Ascending aorta (tissue), 2 donors: ENCODE measurements around the gene DHX38. TPM values are rescaled to one million over a fixed set of nuclear protein-coding genes. Genes with fewer than 3 reads are reported as not detected.

ENCODE experiments used
- DNase-seq, 2 donors: peaks; one replicate each; pipeline ENCODE4 v3.0.0-alpha.2; 2019; ENCODE audit warnings: low spot score in 2 of 2
- H3K27ac ChIP-seq, 2 donors: fragments of 200-600 bp; sonication (generic); one replicate each; pipeline ENCODE4 v1.5.1; 2016 to 2017; ENCODE audit warnings: mild to moderate bottlenecking in 1 of 2
- H3K27me3 ChIP-seq: fragments of 200-600 bp; sonication (generic); one replicate; pipeline ENCODE4 v1.5.1; 2017
- H3K36me3 ChIP-seq, 2 donors: fragments of 200-600 bp; sonication (generic); one replicate each; pipeline ENCODE4 v1.5.1; 2016
- H3K4me1 ChIP-seq, 2 donors: fragments of 200-600 bp; sonication (generic); one replicate each; pipeline ENCODE4 v1.5.1; 2016 to 2017; ENCODE audit warnings: mild to moderate bottlenecking in 1 of 2
- H3K4me3 ChIP-seq, 2 donors: fragments of 200-600 bp; sonication (generic); one replicate each; pipeline ENCODE4 v1.5.1; 2016 to 2017; ENCODE audit warnings: mild to moderate bottlenecking in 1 of 2
- H3K9me3 ChIP-seq, 2 donors: fragments of 200-600 bp; sonication (generic); one replicate each; pipeline ENCODE4 v1.5.1; 2016
- intact Hi-C: fragments of 100-400 bp; cut with DNase I; formaldehyde crosslinking; loops from one replicate; pipeline ENCODE4 v1.15.1; 2023
- total RNA-seq: library from RNA; depleted of rRNA; stranded (reverse); fragments of >200 nt; gene quantifications from one replicate; pipeline ENCODE4 v1.1.0, GENCODE V29; 2016
- TF ChIP-seq, protein P1 (sequence below), 3 experiments: fragments of 200-600 bp in 2 of 3; fragments of 450-650 bp in 1 of 3; sonication (generic) in 2 of 3; IDR thresholded peaks; one replicate each; pipeline ENCODE4 v1.5.1; 2016 to 2019; ENCODE audit warnings: antibody characterized with exemption in 3 of 3, mild to moderate bottlenecking in 1 of 3, moderate library complexity in 1 of 3

Gene DHX38
- total RNA-seq, 1 donor from 2014 or later, result 11.7 TPM

DNA sequence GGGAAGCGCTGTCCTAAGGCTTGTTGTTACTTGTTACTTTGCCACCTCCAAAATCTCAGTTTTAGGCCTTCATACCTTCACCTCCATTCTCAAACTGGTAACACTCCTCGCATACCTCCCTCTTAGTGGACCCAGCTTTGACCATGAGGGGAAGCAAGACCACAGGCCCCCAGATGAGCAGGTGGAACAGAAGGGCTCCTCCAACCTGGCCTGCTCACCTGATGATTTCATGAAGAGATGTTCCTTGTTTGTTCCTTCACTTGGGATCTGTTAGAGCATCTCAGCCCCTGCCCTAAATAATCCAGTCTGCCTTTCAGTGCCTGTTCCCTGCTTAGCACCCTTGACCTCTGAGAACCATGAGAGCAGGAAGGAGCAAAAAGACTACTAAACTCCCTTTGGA, 28.7 kb downstream of the DHX38 start:
- H3K27ac ChIP-seq, result no peak overlapping the region
- H3K9me3 ChIP-seq, result no peaks in the 10 kb centered on the region
- H3K4me1 ChIP-seq, result no peaks in the 10 kb centered on the region
- H3K27me3 ChIP-seq, result no peaks in the 10 kb centered on the region
- DNase-seq, result no peak
- intact Hi-C loops, result no loop called here
- H3K36me3 ChIP-seq, result no peaks in the 10 kb centered on the region
- TF ChIP-seq, protein P1, sequence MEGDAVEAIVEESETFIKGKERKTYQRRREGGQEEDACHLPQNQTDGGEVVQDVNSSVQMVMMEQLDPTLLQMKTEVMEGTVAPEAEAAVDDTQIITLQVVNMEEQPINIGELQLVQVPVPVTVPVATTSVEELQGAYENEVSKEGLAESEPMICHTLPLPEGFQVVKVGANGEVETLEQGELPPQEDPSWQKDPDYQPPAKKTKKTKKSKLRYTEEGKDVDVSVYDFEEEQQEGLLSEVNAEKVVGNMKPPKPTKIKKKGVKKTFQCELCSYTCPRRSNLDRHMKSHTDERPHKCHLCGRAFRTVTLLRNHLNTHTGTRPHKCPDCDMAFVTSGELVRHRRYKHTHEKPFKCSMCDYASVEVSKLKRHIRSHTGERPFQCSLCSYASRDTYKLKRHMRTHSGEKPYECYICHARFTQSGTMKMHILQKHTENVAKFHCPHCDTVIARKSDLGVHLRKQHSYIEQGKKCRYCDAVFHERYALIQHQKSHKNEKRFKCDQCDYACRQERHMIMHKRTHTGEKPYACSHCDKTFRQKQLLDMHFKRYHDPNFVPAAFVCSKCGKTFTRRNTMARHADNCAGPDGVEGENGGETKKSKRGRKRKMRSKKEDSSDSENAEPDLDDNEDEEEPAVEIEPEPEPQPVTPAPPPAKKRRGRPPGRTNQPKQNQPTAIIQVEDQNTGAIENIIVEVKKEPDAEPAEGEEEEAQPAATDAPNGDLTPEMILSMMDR (IDR thresholded peaks at IDR 0.05), result no peak
- no peak overlapping the region for H3K4me3 ChIP-seq

DNA sequence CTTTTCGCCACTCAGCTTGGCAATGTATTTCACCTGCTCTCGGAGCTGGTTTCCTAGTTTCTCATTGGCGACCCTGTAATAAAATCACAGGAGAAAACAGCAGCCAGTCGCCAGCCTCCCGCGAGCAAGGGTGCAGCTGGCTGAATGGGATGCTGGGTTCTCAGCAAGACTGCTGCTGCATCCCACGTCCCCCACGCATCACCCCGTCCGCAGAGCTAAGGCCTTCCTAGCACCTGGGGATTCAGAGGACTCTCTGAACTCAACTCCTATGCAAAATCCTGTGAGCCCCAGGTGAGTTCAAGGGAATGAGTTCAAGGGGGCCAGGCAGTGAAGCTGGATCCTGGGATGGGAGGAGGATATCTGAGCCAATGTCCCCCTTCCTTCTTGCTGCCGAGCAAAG, 29.3 kb downstream of the DHX38 start:
- intact Hi-C loops, result no loop called here
- DNase-seq, result no peak

DNA sequence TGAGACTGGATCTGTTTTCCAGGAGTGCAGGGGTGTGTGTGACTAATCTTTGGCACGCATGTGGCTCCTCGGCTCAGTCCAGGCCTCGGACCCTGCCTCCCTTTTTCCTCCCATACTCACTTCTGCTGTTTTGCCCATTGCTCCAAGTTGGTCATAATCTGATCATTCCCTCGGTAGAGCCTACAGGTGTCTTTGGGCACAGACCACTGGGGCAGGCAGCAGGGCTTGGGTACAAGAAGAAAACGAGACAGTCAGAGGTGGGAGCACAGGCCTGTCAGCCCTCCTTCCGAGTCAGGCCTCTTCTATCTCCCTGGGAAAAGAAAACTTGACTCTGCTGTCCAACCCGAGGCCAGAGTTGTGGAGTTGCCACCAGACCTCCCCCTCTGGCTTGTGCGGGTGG, 29.8 kb downstream of the DHX38 start:
- Histone ChIP-seq H3K36me3 (no peaks in the 10 kb centered on the region), H3K4me3 (no peak overlapping the region), H3K27me3 (no peaks in the 10 kb centered on the region), H3K4me1 (no peaks in the 10 kb centered on the region), H3K27ac (no peak overlapping the region), H3K9me3 (no peaks in the 10 kb centered on the region)
- TF ChIP-seq, protein P1 (IDR thresholded peaks at IDR 0.05), result no peak
- intact Hi-C loops, result no loop called here
- no peak for DNase-seq

More for the DNA sequence above, 29.3 kb downstream of the DHX38 start:
- no peak overlapping the region for H3K27ac ChIP-seq
- H3K4me3 ChIP-seq, result no peak overlapping the region
- H3K36me3 ChIP-seq, result no peaks in the 10 kb centered on the region
- H3K27me3 ChIP-seq, result no peaks in the 10 kb centered on the region
- no peaks in the 10 kb centered on the region for H3K9me3 ChIP-seq
- no peaks in the 10 kb centered on the region for H3K4me1 ChIP-seq
- TF ChIP-seq, protein P1 (IDR thresholded peaks at IDR 0.05), result no peak

DNA sequence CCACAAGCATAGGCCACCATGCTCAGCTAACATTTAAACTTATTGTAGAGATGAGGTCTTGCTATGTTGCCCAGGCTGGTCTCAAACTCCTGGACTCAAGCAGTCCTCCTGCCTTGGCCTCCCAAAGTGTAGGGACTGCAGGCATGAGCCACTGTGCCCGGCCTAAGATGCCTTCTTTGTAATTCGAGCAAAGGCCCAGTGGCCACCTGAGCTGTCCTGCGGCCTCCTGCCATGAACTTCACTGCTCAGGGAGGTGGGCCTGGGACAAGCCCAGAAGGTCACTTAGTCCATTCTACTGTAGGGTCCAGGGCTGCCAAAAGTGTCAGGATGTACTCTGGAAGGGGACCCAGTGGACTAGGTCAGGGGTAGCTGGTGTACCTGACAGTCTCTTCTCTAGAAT, 30.5 kb downstream of the DHX38 start:
- Histone ChIP-seq H3K36me3 (no peaks in the 10 kb centered on the region), H3K27ac (no peak overlapping the region), H3K4me1 (no peaks in the 10 kb centered on the region), H3K27me3 (no peaks in the 10 kb centered on the region), H3K4me3 (no peak overlapping the region), H3K9me3 (no peaks in the 10 kb centered on the region)
- TF ChIP-seq, protein P1 (IDR thresholded peaks at IDR 0.05), result no peak
- no peak for DNase-seq
- intact Hi-C loops, result no loop called here

DNA sequence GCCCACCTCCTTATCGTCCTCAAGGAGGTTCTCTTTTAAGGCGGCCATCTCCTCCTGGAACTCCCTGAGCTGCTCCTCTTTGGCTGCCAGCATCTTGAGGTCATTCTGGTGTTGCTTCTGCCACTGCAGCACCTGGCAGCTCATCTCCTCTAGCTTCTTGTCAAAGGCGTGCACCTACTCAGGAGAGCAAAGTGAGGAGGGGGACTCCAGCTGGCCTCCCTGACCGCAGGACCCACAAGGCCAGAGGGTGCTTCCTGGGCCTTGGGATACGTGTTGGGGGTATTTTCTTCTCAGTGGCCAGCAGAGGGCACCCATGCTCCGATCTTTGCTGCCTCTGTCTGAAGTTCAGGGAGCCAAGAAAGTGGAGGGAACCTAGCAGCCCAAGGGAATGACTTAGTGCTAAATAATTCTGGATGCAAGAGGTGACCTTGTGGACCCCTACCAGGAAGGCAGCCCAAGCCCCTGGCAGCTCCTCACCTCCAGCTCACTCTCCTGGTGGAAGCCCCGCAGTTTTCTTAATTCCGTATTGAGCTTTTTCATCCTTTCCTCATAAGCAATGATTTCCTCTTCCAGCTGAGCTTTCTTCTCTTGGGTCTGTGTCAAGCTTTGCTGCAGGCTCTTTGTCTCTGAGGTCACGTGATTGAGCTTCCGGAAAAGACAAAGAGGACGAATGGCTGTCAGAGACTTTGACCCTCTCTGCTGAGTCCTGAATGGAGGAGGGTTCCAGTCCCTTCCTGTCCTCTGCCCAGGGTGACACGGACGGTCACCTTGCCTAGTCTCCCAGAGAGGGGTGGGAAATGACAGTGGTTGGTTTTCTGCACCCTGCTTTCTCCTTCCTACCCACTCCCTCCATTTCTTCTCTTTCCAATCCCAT, 31.4 kb downstream of the DHX38 start:
- Histone ChIP-seq H3K9me3 (no peaks in the 10 kb centered on the region), H3K27ac (no peak overlapping the region), H3K36me3 (no peaks in the 10 kb centered on the region), H3K4me3 (no peak overlapping the region), H3K27me3 (no peaks in the 10 kb centered on the region), H3K4me1 (no peaks in the 10 kb centered on the region)
- no peak for DNase-seq
- TF ChIP-seq, protein P1 (IDR thresholded peaks at IDR 0.05), result peak; percentile 47 to 76 (median 65)
- intact Hi-C loops, result no loop called here
